Measurements from ENCODE around the gene GDPD3. TPM values are rescaled to one million over a fixed set of nuclear protein-coding genes. Genes with fewer than 3 reads are reported as not detected.

GDPD3 gene
- total RNA-seq, 1 experiment from 2014 or later: 0.43 TPM

- Histone ChIP-seq H3K27me3 (no peaks in the 10 kb centered on the region), H3K4me3 (no peak overlapping the region), H3K36me3 (peaks cover 7% of the 10 kb centered on the region; the same call in 1 of the 2 replicates), H3K9me3 (no peaks in the 10 kb centered on the region)
- no peak for DNase-seq
Observed at GRCh38 chr16:30090610-30091331, 22.6 kb downstream of the GDPD3 start.

GRCh38 chr16:30088832-30089624 is 24.3 kb downstream of the GDPD3 start:
- no peak overlapping the region for H3K4me3 ChIP-seq
- H3K36me3 ChIP-seq: peaks cover 24% of the 10 kb centered on the region
- H3K27me3 ChIP-seq: no peaks in the 10 kb centered on the region
- DNase-seq: no peak
- H3K9me3 ChIP-seq: no peaks in the 10 kb centered on the region

DNA sequence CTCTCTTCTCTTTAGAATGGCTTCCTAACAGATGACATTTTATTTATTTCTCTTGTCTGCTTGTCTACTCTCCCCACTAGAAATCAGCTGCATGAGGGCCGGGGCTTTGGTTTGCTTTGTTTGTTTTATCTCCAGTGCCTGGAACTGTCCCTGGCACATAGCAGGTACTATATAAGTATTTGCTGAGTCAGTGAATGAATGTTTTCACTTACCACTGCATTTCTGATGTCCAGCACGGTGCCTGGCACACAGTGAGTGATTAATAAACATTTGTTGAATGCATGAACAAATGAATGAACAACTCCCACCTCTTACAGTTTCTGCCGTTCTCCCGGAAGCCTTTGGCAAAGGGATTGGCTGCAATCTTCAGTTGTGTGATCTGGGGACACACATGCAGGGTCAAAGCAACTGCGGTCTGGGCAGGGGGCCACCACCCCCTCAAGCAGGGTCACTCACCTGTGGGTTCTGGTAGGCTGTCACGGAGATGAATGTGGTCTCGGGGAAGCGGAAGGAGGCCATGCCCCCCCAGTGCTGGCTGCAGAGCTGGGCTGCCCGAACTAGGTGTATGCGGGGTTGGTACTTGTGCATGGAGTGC is 25.0 kb downstream of the GDPD3 start:
- H3K4me3 ChIP-seq: no peak overlapping the region
- H3K9me3 ChIP-seq: no peaks in the 10 kb centered on the region

DNA sequence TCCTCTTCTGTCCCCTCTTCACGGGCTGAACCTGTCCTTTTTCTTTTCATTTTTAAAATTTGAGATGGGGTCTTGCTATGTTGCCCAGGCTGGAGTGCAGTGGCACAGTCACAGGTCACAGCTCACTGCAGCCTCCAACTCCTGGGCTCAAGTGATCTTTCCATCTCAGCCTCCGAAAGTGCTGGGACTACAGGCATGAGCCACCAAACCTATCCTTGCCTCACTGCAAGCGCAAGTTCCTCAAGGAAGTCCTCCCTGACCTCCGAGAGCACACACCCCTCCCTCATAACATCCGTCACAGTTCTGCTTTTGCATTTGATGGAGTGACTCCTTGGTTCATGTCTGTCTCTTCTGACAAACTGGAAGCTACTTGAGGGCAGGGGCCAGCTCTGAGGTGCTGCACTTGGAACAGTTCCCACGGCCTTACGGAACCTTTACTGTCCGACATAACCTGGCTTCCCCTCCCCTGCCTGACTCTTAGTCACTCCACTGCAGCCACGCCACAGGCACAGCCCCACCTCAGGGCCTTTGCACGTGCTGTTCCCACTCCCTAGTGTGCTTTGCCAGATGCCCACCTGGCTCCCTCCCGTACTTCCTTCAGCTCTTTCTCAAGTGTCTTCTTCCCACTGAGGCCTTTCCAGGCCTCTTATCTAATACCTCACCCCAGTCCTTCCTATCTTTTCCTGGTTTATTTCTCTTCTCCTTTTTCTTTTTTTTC is 26.0 kb downstream of the GDPD3 start:
- Histone ChIP-seq H3K9me3 (no peaks in the 10 kb centered on the region), H3K4me3 (no peak overlapping the region), H3K36me3 (peaks cover 41% of the 10 kb centered on the region), H3K27me3 (no peaks in the 10 kb centered on the region)
- DNase-seq: no peak

More for the DNA sequence above, 25.0 kb downstream of the GDPD3 start:
- Histone ChIP-seq H3K36me3 (peaks cover 31% of the 10 kb centered on the region), H3K27me3 (no peaks in the 10 kb centered on the region)
- DNase-seq: no peak

GRCh38 chr16:30086291-30087140 is 26.8 kb downstream of the GDPD3 start:
- no peak overlapping the region for H3K4me3 ChIP-seq
- DNase-seq: no peak
- H3K9me3 ChIP-seq: no peaks in the 10 kb centered on the region
- peaks cover 47% of the 10 kb centered on the region for H3K36me3 ChIP-seq
- H3K27me3 ChIP-seq: no peaks in the 10 kb centered on the region

DNA sequence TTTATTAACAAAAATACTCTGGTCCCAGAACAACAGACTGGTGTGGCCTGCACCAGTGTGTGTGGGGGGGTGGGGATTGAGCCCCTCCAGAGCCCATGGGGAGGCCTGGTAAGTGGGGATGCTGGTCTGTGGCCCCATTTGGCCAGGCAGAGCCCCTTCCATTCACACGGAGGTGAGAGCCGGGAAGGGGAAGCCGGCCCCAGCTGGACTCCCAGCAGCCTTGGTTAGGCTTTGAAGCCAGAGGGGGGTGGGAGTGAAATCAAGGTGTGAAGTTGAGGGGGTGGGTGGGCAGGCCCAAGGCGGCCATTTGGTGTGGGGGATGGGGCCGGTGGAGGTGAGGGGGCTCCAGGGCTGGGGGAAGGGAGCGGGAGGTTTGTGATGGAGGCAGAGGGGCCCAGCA is 27.5 kb downstream of the GDPD3 start:
- H3K4me3 ChIP-seq: no peak overlapping the region
- no peaks in the 10 kb centered on the region for H3K9me3 ChIP-seq
- peaks cover 54% of the 10 kb centered on the region for H3K36me3 ChIP-seq
- DNase-seq: no peak
- H3K27me3 ChIP-seq: no peaks in the 10 kb centered on the region

DNA sequence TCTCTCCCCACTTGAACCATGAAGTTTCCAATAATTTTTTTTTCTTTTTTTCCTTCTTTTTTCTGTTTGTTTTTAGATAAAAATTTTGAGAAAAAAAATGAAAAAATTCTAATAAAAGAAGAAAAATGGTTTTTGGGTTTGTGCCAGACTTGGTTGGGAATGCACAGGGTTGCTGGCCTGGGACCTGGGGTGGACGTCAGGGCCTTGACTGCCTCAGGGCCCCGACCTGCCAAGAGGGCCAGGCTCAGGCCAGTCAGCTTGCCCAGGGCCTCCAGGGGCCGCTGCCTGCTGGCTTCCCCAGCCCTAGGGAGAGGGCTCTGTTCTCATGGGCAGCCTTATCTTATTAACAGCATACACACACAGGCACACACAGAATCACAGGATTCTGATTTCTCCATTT is 28.1 kb downstream of the GDPD3 start:
- no peaks in the 10 kb centered on the region for H3K27me3 ChIP-seq
- peaks cover 59% of the 10 kb centered on the region for H3K36me3 ChIP-seq
- no peak for DNase-seq
- H3K9me3 ChIP-seq: no peaks in the 10 kb centered on the region
- no peak overlapping the region for H3K4me3 ChIP-seq

DNA sequence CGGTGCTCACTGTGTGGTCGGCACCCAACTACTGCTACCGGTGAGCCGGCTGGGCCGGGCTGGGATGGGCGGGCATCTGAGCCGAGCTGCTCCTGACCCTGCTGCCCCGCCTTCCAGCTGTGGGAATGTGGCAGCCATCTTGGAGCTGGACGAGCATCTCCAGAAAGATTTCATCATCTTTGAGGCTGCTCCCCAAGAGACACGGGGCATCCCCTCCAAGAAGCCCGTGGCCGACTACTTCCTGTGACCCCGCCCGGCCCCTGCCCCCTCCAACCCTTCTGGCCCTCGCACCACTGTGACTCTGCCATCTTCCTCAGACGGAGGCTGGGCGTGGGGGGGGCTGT is 28.5 kb downstream of the GDPD3 start:
- Histone ChIP-seq H3K4me3 (no peak overlapping the region), H3K9me3 (no peaks in the 10 kb centered on the region), H3K27me3 (no peaks in the 10 kb centered on the region), H3K36me3 (peaks cover 64% of the 10 kb centered on the region)
- DNase-seq: no peak

- H3K36me3 ChIP-seq: peaks cover 69% of the 10 kb centered on the region
- no peaks in the 10 kb centered on the region for H3K9me3 ChIP-seq
Observed at GRCh38 chr16:30084096-30084815, 29.1 kb downstream of the GDPD3 start.

DNA sequence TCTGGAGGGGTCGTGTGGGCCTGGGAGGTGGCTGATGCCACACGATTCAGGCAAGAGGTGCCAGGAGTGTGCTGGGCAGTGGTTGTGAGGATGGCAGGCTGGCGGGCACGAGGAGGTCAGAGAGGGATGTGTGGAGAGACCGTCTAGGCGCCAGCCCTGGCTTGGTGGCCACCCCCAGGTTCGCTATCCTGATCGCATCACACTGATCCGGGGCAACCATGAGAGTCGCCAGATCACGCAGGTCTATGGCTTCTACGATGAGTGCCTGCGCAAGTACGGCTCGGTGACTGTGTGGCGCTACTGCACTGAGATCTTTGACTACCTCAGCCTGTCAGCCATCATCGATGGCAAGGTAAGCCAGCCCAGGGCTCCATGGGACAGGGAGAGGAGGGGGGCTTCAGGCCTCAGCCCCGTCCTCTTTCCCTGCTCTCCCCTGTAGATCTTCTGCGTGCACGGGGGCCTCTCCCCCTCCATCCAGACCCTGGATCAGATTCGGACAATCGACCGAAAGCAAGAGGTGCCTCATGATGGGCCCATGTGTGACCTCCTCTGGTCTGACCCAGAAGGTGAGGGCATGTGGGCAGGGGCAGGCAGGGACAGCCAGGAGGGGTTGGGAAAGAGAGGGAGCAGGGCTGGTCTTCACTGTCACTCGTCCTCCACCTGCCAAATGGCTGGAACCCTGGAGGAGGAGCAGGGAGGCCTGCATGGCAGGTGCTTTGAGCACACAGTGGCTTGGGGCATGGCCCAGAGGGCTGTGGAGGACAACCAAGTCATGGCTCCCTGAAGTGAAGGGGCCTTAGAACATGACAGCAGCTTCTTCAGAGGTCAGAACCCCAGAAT is 29.9 kb downstream of the GDPD3 start:
- Histone ChIP-seq H3K36me3 (peaks cover 77% of the 10 kb centered on the region), H3K27me3 (no peaks in the 10 kb centered on the region), H3K9me3 (no peaks in the 10 kb centered on the region), H3K4me3 (no peak overlapping the region)
- no peak for DNase-seq

More at GRCh38 chr16:30084096-30084815, 29.1 kb downstream of the GDPD3 start:
- Histone ChIP-seq H3K4me3 (no peak overlapping the region), H3K27me3 (no peaks in the 10 kb centered on the region)
- no peak for DNase-seq

DNA sequence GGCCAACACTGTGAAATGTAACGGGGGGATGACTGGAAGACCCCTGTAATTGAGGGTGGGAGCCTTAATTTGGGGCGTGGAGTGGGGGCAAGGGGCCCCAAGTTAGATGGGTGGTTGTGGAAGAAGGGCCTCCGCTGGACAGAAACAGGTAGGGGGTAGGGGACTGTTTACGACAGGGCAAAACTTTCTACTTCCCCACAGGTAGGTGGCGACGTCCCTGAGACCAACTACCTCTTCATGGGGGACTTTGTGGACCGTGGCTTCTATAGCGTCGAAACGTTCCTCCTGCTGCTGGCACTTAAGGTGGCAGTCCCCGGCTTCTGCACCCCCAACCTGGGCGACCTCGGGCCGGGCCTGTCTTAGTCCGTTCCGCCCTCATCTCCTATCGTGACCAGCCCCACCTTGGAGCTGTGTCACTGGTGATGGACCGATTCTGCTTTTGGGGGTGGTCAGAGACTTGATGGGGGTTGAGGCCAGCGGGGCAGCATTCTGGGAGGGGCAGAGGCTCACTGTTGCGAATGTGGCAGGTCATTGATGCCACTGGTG is 30.7 kb downstream of the GDPD3 start:
- Histone ChIP-seq H3K27me3 (no peaks in the 10 kb centered on the region), H3K9me3 (no peaks in the 10 kb centered on the region), H3K4me3 (no peak overlapping the region), H3K36me3 (peaks cover 86% of the 10 kb centered on the region)
- DNase-seq: no peak

GRCh38 chr16:30079480-30079879 is 33.9 kb downstream of the GDPD3 start:
- Histone ChIP-seq H3K4me3 (no peak overlapping the region), H3K36me3 (peaks cover 84% of the 10 kb centered on the region), H3K9me3 (no peaks in the 10 kb centered on the region), H3K27me3 (no peaks in the 10 kb centered on the region)
- no peak for DNase-seq

DNA sequence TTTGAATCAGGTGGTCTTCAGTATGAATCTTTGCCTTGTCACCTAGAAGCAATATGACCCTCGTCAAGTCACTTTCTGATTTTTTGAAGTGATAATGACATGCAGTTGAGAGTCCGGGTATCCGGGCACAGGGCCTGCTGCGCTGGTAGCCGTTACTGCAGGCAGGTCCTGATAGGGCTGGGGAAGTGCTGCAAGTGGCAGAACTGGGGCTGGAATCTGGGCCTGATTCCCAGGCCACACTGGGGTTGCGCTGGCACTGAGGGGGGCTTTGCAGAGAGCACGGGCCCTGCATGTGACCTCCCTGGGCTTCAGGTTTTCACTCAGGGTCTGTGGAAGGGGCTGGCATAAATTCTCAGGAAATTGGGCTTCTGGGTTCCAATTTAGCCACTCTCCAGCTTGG is 34.6 kb downstream of the GDPD3 start:
- H3K4me3 ChIP-seq: no peak overlapping the region
- no peak for DNase-seq
- no peaks in the 10 kb centered on the region for H3K9me3 ChIP-seq
- no peaks in the 10 kb centered on the region for H3K27me3 ChIP-seq
- H3K36me3 ChIP-seq: peaks cover 81% of the 10 kb centered on the region

DNA sequence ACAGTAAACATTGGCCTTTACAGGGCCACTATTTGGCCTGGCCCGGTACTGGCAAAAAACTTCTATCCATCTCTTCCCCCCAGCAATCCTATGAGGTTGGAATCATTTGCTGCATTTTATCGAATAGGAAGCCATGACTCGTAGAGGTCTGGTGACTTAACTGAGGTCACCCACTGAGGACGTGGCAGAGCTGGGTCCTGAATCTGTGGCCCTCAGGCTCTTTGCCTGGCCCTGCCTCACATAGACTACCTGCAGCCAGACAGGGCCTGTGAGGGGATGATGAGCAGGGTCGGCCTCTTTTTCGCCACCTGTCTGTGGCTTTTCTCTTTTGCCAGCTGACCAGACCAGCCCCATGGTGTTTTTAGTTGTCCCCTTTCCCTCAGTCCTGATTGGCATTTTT is 35.7 kb downstream of the GDPD3 start:
- H3K36me3 ChIP-seq: peaks cover 76% of the 10 kb centered on the region
- no peak for DNase-seq
- no peaks in the 10 kb centered on the region for H3K9me3 ChIP-seq
- H3K4me3 ChIP-seq: peak overlapping the region; percentile 89
- H3K27me3 ChIP-seq: no peaks in the 10 kb centered on the region

All from MG63 (cell line).